Stimulated activated CD4-positive, alpha-beta T cell treated with anti-CD3 and anti-CD28 coated beads, Interleukin-15, amount 100 ng/mL, for 48 hours (primary cell): ENCODE measurements around the gene ADAM17.
"Not testable (repeated sequence)": the region's sequence is repeated elsewhere in the genome, so short reads cannot be mapped to it uniquely, and the experiment has no call there.

Experiments used
- DNase-seq, 2 donors: peaks; one replicate each; pipeline ENCODE4 v3.0.0-alpha.2; 2020; ENCODE audit warnings: low read depth in 2 of 2

ADAM17 gene

DNA sequence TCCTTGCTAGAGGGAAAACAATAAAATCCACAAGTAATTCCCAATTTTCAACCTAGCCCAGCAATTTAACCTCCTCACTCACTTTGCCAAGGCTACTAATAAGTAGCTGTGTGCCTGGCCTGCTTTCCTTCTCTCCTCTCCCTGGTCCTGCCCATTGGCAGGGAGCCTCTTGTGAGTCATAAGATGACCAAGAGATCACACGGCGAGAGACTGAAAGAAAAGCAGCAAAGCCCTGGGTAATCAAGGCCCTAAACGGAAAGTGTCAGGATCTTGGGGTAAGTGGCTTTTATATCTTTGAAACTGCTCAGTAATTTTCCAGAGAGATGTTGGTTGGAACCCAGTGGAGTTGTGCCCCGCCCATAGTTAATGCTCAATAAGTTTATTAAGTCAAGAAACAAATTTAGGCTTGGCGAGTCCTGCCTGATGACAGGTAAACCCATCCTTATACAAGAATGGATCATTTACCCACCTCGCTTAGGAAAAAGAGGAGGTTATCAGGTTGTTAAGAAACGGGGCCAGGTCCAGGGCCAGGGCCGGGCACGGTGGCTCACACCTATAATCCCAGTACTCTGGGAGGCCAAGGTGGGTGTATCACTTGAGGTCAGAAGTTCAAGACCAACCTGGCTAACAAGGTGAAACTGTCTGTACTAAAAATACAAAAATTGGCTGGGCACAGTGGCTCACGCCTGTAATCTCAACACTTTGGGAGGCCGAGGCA is 10.0 kb upstream of the ADAM17 start:
- DNase-seq = no peak

DNA sequence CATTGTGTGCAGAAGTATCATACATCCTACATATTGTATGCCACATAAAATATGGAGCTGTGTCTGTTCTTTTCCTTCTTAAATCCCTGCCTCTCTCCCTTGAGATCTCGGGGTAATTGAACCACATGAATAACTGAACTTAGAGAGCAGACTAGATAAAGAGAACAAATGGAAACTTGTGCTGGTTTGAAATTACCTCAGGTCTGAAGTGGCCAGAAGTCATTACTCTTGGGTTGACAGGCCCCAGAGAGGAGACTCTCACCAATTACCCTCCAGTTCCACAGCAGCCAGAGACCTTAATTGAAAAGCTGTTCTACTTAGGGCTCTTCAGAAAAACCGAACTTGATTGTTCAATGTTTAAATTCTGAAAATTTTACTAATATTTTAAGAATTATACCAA is 5.0 kb upstream of the ADAM17 start:
- DNase-seq = no peak

- DNase-seq = no peak
Measured at GRCh38 chr2:9558948-9559381, 3.3 kb upstream of the ADAM17 start.

- peak in 1 of 2 donors; percentile 15 for DNase-seq
Measured at GRCh38 chr2:9556121-9556743, 602 bp upstream of the ADAM17 start.

GRCh38 chr2:9554921-9555296 is 721 bp downstream of the ADAM17 start:
- DNase-seq = peak in 1 of 2 donors; percentile 8

DNA sequence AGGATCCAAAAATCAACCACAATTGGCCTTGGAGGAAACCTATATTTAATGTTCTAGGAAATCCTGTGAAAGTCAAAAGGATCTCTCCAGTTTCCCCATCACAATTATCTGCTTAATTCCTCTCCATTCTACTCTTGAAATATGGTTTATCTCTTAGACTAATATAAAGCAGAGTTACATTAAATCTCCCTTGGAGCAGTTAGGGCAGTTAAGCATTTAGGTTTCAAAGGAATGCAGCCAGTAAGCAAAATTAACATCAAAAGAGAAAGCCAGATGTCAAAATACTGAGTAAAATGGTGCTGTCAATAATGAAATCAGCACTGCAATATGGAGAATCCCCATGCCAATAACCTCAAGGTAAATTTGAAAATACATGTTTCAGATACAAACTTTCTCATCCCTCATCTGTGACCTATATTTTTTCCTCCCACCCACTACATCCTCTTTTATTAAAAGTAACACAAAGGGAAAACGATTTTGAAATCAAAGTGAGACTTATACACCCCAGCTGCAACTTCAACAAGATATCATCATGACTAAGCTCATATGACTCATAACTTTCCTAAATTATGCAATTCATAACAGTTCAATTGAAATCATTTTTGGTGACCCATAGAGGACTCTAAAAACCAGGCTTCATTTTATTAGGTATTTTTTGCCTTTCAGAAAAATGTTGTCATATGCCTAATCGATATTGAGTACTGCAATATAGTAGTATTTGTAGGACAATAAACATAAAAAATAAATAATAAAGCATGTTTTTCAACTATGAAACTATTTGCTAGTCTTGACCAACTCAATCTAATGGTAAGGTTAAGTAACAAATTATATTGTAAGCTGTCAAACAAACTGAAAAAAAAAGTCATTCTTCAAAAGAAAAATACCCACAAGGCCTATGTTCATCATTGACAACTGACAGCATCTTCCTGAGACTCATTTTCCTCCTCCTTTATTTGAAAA is 3.1 kb downstream of the ADAM17 start:
- DNase-seq = no peak

DNA sequence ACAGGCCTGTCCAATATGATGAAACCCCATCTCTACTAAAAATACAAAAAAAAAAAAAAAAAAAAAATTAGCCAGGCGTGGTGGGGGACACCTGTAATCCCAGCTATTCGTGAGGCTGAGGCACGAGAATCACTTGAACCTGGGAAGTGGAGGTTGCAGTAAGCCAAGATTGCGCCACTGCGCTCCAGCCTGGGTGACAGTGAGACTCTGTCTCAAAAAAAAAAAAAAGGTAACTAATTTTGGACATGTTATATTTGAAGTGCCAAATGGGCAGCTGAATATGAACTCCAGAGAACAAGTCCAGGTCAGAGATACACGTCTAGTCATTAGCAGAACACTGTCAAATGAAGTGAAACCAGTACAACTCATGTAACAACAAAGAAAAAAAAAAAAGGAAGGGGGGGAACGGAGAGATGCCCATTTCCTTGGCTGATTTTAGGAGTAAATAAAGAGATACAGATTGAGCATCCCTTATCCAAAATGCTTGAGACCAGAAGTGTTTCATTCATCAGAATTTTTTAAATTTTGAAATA is 4.7 kb downstream of the ADAM17 start:
- not testable (repeated sequence) for DNase-seq

DNA sequence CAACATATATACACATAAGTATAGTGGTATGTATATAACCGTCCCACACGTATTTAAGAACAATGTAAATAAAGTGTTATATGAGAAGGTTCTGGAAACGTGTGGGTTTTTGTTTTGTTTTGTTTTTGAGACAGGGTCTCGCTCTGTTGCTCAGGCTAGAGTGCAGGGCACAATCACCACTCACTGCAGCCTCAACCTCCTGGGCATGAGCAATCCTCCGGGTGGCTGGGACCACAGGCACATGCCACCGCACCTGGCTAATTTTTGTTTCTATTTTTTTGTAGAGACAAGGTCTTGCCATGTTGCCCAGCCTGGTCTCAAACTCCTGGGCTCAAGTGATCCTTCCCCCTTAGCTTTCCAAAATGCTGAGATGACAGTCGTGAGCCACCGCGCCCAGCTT is 6.2 kb downstream of the ADAM17 start:
- no peak for DNase-seq

DNA sequence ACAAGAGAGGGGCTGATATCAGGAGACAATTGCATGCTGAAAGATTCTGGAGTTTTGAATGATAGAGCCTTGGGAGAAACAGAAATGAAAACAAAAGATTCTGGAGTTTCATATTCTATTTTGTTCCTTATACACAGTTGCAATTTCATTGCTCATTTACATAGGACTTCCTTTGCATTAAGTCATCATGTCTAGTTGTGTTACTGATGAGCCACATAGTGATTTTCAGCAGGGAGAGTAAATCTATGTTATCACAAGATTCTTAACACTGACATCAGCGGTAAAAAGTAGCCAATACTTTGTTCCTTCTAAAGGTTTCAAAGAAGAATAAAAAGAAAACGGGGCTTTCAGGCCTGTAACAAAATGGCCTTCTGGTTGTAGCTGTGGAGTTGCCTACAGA is 7.1 kb downstream of the ADAM17 start:
- no peak for DNase-seq

- no peak for DNase-seq
Measured at GRCh38 chr2:9547262-9547991, 8.2 kb downstream of the ADAM17 start.

DNA sequence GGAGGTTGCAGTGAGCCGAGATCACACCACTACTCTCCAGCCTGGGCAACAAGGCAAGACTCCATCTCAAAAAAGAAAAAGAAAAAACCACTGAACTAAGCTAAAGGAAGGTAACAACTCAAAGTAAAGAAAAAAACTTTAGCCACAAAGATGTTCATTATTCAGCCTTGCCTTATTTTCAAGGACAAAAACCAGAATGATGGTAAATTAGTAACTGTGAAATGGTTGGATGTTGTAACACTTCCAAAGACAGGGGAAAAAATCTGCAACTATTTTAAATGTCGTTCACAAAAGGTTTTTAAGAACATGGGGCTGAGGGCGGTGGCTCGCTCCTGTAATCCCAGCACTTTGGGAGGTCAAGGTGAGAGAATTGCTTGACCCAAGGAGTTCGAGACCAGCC is 10.1 kb downstream of the ADAM17 start:
- DNase-seq = no peak

GRCh38 chr2:9543557-9543956 is 12.1 kb downstream of the ADAM17 start:
- DNase-seq = no peak

DNA sequence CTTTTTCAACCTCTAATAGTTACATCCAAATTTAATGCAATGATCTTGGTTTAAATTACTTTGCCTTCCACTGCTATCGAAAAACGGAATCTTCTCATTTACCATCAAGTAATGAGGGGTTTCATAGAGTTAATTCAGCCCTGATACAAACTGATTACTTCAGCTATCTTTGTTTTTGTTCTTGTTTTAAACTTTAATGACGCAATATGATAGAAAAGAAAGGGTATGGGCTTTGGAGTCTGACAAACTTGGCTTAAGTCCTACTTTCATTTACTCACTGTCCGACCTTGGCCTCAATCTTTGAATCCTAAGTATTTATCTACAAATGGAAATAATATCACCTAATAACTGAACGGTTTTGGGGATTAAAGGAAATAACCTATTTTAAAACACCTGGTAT is 16.1 kb downstream of the ADAM17 start:
- DNase-seq = no peak

GRCh38 chr2:9538000-9538507 is 17.6 kb downstream of the ADAM17 start:
- DNase-seq = no peak

DNA sequence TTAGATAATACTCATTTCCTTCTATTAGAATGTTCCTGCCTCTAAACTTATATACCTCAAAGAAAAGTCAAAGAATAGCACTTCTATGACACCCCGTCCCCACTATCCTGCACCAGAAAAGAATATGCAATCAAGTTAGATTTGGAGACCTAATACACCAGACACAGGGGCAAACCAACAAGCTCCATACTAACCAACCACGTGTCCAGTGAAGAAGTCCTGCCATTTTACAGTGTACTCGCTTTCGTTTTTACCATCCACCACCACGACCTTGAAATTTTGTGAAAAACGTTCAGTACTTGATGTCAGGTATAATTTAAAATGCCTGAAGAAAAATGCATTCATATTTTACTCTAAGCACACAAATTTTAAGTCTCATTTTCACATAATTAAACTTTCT is 19.1 kb downstream of the ADAM17 start:
- no peak for DNase-seq

- no peak for DNase-seq
Measured at GRCh38 chr2:9535177-9535576, 20.5 kb downstream of the ADAM17 start.

- no peak for DNase-seq
Measured at GRCh38 chr2:9533663-9534062, 22.0 kb downstream of the ADAM17 start.

DNA sequence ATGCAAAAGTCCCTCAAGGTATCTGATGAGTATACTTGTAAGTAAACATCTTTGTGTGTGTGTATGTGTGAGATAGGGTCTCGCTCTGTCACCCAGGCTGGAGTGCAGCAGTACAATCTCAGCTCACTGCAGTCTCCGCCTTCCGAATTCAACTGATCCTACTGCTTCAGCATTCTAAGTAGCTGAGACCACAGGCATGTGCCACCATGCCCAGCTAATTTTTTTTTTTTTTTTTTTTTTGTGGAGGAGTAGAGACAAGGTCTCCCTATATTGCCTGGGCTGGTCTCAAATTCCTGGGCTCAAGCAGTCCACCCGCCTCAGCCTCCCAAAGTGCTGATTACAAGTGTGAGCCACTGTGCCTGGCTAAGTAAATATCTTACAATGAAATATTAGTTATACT is 23.2 kb downstream of the ADAM17 start:
- no peak for DNase-seq

- DNase-seq = no peak
Measured at GRCh38 chr2:9527995-9528787, 27.4 kb downstream of the ADAM17 start.

- DNase-seq = no peak
Measured at GRCh38 chr2:9525266-9525665, 30.4 kb downstream of the ADAM17 start.

GRCh38 chr2:9524291-9524690 is 31.3 kb downstream of the ADAM17 start:
- DNase-seq = no peak
